AG08396 (cell line): ENCODE results near the gene RBBP6.
"Not testable (repeated sequence)": the region's sequence is repeated elsewhere in the genome, so short reads cannot be mapped to it uniquely, and the experiment has no call there.

Experiments used
- DNase-seq: peaks from one replicate; pipeline ENCODE4 v3.0.0; 2012; ENCODE audit warnings: low spot score, mixed read lengths

RBBP6 gene, protein sequence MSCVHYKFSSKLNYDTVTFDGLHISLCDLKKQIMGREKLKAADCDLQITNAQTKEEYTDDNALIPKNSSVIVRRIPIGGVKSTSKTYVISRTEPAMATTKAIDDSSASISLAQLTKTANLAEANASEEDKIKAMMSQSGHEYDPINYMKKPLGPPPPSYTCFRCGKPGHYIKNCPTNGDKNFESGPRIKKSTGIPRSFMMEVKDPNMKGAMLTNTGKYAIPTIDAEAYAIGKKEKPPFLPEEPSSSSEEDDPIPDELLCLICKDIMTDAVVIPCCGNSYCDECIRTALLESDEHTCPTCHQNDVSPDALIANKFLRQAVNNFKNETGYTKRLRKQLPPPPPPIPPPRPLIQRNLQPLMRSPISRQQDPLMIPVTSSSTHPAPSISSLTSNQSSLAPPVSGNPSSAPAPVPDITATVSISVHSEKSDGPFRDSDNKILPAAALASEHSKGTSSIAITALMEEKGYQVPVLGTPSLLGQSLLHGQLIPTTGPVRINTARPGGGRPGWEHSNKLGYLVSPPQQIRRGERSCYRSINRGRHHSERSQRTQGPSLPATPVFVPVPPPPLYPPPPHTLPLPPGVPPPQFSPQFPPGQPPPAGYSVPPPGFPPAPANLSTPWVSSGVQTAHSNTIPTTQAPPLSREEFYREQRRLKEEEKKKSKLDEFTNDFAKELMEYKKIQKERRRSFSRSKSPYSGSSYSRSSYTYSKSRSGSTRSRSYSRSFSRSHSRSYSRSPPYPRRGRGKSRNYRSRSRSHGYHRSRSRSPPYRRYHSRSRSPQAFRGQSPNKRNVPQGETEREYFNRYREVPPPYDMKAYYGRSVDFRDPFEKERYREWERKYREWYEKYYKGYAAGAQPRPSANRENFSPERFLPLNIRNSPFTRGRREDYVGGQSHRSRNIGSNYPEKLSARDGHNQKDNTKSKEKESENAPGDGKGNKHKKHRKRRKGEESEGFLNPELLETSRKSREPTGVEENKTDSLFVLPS (N-terminal part only)

DNA sequence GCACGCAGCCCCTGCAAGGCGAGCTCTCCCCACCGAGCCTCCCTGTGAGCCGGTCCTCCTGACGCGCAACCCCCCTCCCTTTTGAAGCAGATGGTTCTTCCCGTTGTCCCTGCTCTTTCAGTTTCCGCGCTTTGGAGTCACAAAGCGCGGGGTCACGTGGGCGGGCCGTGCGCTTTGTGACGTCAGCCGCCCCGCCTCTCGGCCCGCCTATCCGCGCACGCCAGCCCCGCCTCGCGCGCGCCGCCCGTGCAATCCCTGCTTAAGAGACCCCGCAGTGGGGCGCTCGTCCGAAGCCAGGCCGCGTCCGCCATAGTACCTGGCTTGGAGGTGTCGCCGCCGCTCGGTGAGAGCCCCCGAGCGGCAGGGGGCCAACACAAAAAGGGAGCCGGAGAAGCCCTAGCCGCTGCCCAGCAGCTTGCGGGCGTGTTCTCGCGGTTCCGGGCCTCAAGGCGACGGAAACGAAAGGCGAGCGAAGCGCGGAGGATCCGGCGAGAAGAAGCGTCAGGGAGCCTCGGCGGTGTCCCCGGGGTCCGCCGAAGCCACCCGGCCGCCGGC lies at the start of gene RBBP6:
RBBP6 (plus strand) TSS at position 272 of the 555 bp plus-strand sequence. CDS start 1,061 bp downstream, outside the sequence.
- DNase-seq: peak; percentile 94

DNA sequence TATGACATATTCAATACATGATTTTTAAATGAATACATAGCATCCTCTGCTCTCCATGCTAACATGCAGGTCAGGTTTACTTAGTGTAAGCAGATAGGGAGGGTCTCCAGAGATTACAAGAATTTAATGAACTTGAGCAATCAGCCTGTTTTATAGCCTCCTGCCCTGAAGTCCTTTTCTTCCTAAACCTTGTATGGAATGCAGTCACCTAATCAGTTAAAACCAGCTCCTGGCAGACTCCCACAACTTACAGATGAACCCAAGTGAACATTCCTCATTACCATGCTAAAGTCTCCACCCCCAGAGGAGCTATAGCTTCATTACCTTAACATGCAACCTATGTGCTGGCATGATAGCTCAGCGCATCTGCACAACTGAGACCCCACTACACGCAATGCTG lies 48.5 kb upstream of the RBBP6 start:
- no peak for DNase-seq

DNA sequence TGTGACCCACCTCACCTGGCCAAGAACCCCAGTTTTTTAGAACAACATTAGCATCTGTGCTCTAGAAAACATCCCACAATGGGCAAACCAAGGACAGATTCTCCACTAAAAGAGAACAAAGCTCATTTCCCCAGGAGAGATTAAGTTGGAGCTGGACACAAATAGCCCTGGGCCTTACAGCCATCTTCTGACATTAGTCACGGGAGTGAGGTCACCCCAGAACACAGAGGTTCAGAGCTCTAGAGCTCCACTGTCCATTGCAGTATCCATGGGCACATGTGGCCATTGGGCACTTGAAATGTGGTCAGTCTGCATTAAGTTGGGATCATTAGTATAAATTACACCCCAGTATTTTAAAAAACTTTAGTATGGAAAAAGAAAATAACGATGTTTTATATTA lies 47.6 kb upstream of the RBBP6 start:
- DNase-seq: no peak

DNA sequence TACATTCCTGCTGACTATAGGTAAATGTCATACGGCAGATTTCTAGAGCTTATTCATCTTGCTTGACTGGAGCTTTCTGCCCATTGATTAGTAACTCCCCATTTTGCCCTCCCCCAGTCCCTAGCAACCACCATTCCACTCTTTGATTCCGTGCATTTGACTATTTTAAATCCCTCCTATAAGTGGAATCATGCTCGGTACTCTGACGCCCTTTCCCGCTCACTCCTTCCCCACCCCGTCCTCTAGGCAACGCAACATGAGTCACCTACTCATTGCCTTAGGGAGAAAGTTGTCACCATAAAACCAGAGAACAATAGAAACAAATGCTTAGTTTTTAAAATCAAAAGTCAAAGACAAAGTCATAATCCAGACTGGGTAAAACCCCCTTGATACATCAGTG lies 45.5 kb upstream of the RBBP6 start:
- no peak for DNase-seq

DNA sequence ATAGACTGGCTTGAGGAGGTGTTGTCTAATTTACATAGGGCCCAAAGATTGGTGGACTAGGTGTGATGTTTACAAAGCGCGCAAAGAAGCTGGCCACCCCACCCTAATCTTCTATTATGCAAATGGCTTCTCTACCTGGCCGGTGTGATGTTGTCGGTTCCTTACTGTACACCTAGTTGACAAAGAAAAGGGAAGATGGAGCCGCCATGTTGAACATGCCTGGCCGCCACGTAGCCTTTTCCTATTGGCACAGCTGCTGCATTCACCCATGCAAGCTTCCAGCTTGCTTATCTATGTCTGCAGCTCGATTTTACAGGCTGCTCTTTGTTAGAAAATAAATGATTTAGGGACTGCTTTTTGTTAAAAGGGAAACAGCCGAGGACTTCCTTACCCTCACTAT lies 44.2 kb upstream of the RBBP6 start:
- DNase-seq: not testable (repeated sequence)

DNA sequence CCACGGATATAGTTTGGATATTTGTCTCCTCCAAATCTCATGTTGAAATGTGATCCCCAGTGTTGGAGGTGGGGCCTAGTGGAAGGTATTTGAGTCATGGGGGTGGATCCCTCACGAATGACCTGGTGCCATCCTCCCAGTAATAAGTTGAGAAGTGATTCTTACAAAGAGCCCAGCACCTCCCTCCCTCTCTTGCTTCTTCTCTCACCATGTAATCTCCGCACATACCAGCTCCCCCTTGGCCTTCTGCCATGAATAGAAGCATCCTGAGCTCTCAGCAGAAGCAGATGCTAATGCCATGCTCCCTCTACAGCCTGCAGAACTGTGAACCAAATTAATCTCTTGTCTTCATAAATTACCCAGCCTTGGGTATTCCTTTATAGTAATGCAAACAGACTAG lies 41.9 kb upstream of the RBBP6 start:
- no peak for DNase-seq

DNA sequence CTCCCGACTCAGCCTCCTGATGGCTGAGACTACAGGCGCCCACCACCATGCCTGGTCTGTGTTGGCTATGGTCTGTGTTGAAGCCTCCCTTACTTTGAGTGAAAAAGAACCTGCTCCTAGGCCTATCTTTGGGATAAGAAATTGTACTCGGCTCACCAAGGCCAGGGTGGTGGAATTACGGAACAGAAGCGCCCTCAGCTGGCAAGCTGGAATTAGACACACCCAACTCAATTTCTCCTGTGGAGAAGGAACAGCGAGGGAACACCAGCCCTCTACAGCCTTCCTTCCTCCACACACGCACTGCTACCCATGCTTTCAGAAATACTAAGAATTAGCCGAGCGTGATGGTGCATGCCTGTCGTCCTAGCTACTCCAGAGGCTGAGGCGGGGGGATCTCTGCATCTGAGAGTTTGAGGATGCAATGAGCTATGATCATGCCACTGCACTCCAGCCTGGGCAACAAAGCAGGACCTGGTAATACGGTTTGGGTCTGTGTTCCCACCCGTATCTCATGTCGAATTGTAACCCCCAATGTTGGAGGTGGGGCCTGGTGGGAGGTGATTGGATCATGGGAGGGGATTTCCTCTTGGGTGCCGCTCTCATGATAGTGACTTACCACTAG lies 40.1 kb upstream of the RBBP6 start:
- DNase-seq: peak; percentile 29

DNA sequence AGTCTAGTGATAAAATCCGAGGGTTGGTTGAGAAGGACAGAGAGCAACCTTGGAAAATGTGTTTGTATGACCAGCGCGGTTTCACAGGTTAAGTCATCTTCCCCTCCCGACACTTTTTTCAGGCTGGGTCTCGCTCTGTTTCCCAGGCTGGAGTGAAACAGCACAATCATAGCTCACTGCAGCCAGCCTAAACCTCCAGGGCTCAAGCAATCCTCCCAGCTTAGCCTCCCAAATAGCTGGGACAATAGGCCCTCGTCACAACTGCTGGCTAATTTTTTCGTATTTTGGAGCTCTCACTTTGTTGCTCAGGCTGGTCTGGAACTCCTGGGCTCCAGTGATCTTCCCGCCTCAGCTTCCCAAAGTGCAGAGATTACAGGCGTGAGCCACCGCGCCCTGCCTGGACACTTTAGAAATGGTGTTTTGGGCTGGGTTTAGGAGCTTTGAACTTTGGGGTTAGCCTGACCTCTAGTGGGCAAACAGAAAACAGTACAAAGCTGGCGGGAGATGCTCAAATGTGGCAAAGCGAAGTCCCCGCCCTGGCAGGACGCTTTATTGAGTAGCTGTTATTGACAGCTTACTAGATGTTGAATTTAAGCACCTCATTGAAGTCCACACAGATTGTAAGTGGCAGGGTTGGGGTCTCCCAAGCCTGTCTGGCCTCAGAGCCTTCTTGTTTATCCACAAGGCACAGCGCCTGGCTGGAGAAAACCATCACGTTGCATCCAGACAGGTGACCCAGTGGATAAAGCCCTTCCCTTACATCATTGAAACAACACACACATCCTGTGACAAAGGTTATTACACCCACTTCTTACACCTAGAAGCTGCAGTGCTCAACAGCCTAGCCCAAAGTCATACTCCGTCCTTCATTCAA lies 34.7 kb upstream of the RBBP6 start:
- peak; percentile 70 for DNase-seq

DNA sequence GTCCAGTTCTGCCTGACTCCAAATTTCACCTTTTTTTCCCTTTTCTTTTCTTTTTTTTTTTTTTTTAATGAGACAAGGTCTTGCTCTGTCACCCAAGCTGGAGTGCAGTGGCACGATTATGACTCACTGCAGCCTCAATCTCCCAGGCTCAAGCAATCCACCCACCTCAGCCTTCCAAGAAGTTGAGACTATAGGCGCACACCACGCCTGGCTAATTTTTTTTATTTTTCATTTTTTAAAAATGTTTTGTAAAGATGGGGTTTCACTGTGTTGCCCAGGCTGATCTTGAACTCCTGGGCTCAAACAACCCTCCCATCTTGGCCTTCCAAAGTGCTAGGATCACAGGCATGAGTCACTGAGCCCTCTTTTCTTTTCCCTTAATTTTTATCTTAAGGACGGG lies 33.4 kb upstream of the RBBP6 start:
- DNase-seq: no peak

DNA sequence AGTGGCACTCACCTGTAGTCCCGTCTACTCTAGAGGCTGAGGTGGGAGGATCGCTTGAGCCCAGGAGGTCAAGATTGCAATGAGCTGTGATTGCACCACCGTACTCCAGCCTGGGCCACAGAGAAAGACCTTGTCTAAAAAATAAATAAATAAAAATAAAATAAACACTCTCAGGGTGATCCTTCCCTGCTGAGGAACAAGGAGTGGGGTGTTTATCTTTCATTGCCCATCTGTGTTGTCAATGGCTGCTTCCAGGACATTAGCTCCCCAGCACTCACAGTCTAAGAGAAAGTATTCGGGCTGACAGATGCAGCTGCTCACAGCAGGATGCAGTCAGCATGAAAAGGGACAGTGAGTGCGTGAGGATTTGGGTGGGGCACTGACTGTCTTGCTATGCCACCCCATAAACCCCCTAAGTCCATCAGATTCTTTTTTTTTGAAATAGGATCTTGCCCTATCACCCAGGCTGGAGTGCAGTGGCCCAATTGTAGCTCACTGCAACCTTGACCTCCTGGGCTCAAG lies 31.3 kb upstream of the RBBP6 start:
- no peak for DNase-seq

DNA sequence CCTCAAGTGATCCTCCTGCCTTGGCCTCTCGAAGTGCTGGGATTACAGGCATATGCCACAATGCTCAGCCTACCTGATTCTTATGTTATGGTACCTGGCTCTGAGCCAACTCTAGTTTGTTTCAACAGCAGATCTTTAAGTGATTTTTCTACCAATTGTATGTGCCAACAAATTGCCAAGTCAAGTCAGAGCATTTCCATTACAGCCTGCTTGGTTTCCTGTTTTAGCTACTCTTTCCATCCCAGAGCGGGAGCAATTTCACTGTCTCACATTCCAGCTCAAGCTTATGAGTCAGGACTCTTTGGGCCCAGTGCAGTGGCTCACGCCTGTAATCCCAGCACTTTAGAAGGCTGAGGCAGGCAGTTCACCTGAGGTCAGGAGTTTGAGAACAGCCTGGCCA lies 30.8 kb upstream of the RBBP6 start:
- DNase-seq: peak; percentile 54

DNA sequence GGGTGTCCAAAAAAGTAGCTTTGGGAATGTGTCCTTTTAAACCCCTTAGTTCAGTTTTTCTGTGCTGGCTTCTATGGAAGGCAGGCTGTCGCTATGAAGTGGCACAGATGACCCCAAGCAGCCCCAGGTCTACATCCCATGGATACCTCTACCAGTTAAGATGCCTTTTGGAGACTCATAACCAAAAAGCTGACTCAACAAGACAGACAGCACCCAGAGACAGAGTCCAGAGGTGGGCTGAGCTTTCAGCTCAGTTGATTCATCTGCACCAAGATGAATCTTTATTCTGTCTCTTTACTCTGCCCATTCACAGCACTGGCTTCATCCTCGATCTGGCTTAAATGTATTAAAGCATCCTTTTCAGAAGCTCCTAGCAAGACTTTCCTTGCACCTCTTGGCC lies 29.8 kb upstream of the RBBP6 start:
- DNase-seq: no peak

DNA sequence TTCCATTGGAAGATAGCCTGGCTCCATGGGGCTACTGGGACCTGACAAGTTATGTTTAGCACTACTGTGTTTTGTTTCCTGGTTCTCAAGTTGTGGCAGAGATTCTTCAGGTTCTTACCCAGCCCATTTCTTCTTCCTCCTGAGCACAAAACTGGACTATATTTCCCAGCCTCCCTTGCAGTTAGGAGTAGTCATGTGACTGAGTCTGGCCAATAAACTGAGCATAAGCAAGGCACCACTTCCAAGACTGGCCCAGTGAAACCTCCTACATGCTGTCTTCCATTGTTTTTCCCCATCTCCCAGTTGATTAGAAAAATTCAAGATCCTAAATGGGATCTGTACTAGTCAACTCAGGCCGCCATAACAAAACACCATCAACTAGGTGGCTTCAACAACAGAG lies 28.2 kb upstream of the RBBP6 start:
- no peak for DNase-seq

DNA sequence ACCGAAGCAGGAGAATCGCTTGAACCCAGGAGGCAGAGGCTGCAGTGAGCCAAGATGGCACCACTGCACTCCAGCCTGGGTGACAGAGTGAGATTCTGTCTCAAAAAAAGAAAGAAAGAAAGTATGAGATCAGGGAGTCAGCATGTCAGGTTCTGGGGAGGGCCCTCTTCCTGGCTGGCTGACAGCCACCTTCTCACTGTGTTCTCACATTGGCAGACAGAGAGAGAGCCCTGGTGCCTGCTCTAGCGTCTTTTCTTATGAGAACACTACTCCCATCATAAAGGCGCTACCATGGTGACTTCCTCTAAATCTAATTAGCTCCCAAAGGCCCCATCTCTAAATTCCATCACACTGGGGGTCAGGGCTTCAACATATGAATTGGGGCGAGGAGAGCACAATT lies 27.6 kb upstream of the RBBP6 start:
- no peak for DNase-seq

DNA sequence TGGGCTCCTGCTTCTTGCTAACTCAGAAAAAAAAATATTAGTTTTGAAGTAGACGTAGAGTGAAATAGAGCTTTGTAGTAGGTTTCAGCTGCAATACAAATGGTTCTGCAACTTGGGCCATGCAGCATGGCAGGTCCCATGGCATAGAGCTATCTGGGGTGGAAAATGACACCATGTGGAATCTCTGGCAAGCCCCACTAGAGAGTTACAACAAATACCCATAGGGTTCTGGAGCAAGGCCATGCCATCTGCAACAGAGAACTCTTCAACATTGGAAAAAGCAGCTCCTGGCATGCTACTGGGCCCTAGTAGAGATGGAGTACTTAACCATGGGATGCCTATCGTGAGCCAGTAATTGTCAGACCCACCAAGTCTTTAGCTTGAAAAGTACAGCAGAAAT lies 25.3 kb upstream of the RBBP6 start:
- DNase-seq: no peak

DNA sequence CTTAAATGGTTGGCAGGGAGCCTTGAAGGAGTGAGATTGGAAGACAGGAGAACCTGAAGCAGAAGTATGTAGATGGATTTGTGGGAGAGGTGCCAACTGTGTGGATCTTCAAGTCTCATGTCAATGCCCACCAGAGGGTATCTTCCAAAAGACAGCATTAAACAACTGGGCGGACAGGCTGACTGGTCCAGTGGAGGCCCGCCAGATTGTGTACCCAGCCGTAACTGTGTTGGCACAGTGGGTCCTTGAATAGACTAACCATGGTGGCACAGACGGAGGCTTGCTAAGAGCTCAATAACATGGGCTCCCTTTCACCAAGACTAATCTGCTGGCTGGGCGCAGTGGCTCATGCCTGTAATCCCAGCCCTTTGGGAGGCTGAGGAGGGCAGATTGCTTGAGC lies 24.2 kb upstream of the RBBP6 start:
- DNase-seq: no peak

DNA sequence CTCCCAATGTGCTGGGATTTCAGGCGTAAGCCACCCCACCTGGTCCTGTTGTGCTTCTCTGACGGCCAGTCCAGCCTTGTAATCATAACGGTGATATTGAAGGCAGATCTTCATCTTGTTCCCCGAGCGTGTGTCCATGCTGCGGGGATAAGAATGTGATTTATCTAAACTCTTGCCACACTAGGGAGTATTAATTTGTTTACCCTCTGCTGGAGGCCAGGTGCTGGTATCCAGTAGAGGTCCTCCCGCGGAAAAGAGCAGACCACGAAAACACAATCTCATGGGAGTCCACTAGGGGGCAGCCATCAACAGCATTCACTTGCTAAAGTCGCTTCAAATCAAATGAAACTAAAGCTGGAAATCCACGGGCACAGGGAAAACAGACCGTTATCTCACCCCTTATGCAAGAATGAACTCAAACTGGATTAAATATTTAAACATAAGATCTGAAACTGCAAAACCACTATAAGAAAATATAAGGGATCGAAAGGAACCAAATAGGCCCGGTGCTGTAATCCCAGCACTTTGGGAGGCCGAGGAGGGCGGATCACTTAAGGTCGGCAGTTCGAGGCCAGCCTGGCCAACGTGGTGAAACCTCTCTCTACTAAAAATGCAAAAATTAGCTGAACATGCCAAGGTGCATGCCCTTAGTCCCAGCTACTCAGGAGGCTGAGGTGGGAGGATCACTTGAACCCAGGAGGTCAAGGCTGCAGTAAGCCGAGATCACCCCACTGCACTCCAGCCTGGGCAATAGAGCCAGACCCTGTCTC lies 22.3 kb upstream of the RBBP6 start:
- DNase-seq: peak; percentile 72

DNA sequence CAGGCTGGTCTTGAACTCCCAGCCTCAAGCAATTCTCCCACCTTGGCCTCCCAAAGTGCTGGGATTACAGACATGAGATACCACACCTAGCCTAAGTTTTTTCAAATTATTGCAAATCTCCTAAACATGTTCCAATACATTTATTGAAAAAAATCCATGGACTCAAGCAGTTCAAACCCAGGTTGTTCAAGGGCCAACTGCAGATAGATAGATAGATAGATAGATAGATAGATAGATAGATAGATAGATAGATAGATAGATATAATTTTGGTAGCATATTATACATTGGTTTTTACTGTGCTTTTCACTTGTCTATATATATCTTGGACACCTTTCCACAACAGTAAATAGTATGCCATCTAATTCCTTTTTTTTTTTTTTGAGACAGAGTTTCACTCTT lies 20.9 kb upstream of the RBBP6 start:
- no peak for DNase-seq

DNA sequence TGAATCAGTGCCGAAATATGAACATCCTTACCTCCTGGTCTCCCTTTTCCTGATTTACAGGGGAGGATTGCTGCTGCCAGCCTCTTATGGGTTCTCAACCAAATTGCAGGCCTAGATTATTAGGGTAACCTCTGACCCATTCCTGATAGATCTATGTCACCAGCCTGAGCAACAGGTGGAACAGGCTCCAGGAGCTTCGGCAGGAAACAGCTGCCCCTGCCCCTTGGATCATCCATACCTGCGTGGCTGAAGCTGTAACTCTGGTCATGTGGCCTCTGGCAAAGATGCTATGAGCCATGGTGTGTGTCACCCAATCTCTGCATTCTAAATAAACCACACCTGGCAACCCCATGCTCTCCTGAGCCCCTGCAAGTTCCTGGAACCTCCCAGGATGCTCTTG lies 18.4 kb upstream of the RBBP6 start:
- DNase-seq: no peak

DNA sequence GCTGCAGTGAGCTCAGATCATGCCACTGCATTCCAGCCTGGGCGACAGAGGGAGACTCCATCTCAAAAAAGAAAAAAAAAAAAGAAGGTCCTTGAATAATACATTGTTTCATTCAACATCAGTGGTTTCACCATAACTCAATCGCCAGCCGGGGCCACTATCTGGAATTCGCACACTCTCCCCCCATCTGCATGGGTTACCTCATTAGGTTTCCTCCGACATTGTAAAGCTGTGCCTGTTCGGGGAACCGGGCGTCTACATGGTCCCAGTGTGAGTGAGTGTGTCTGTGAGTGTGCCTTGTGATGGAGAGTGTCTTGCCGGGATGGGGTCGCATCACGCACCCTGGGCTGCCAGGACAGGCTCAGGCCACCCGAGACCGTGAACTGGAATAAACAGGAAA lies 16.6 kb upstream of the RBBP6 start:
- no peak for DNase-seq
